D721Med (cell line): Measurements from ENCODE around the gene FLRT2.

Experiments
- DNase-seq: peaks from one replicate; pipeline ENCODE4 v3.0.0; 2011; ENCODE audit warnings: low spot score; ENCODE audit not compliant: insufficient read length
- FAIRE-seq: peaks from 2 replicates; lab custom pipeline; 2011; peaks lifted over from hg19 to GRCh38; lab: Jason Lieb, UNC
- TF ChIP-seq, protein P1 (sequence below): IDR thresholded peaks from 2 replicates; pipeline ENCODE4 v1.5.1; 2012; ENCODE audit warnings: mild to moderate bottlenecking, control low read depth; ENCODE audit not compliant: insufficient read depth; ENCODE audit errors: missing control alignments

FLRT2 gene

DNA sequence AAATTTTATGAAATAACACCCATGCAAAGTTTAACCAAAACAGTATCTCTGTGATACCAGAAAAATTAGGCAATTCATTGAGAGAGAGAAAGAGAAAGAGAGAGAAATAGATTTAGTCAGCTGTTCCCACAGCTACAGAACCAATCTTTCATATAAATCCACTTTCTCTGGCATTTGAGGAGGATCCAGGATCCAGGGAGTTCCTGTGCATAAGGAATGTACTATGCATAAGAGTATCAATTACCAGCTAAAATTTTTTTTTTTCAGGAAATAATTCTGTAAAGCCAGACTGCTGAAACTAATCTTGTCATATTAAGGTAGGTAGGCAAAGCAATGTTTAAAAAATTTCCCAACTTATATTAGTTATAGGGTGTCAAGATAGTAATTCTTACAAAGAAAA lies 133.7 kb downstream of the FLRT2 start:
- TF ChIP-seq, protein P1, sequence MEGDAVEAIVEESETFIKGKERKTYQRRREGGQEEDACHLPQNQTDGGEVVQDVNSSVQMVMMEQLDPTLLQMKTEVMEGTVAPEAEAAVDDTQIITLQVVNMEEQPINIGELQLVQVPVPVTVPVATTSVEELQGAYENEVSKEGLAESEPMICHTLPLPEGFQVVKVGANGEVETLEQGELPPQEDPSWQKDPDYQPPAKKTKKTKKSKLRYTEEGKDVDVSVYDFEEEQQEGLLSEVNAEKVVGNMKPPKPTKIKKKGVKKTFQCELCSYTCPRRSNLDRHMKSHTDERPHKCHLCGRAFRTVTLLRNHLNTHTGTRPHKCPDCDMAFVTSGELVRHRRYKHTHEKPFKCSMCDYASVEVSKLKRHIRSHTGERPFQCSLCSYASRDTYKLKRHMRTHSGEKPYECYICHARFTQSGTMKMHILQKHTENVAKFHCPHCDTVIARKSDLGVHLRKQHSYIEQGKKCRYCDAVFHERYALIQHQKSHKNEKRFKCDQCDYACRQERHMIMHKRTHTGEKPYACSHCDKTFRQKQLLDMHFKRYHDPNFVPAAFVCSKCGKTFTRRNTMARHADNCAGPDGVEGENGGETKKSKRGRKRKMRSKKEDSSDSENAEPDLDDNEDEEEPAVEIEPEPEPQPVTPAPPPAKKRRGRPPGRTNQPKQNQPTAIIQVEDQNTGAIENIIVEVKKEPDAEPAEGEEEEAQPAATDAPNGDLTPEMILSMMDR: no peak
- DNase-seq (no peak), FAIRE-seq (no peak)

DNA sequence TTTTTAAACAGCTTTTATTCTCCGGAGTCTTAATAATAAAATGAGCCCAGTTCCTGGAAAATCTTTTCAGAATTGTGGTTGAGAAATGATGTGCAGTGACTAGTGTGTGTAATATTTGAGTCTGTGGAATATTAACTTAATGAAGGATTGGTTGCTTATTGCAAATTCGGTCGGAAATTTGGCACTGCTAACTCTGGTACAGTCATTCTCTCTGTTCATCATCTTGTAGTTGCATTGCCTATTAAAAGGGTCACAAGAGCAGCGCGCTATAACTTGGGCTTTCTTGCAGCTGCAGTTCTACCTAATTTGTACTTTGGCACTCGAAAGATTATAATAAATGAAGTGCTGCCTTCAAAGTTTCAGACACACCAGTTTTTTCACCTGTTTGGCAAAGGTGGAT lies 146.0 kb downstream of the FLRT2 start:
- no peak for DNase-seq
- no peak for FAIRE-seq
- TF ChIP-seq, protein P1: no peak

DNA sequence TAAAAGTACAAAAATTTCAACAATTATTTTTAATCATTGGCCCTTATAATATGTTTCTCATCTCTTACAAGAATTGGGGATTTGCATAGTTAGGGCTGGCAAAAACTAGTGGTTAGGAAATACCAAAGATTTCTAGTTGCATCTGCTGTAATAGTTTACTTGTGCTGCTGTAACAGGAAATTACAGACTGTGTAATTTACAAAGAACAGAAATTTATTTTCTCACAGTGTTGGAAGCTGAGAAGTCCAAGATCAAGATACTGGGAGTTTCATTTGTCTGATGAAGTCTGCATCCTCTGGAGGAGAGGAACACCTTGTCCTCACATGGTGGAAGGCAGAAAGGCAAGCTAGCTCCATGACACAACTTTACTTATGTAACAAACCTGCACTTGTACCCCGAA lies 157.0 kb downstream of the FLRT2 start:
- TF ChIP-seq, protein P1: no peak
- FAIRE-seq (no peak), DNase-seq (no peak)

DNA sequence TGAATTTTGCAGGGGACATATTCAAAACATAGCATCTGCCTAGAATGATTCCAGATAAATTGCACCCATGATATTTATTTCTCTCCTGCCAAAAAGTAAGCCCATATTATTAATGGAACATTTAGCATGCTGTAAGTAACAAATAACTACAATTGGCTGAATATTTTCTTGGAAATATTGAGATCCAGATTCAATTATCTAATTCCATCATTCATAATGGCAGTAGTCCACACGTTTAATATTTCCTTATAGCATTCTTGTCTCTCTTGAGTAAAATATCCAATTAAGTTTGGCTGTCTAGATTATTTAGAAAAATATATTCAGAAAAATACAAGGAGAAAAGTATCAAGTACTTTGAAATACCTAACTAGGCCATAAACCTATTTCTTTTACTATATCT lies 157.5 kb downstream of the FLRT2 start:
- DNase-seq (no peak), FAIRE-seq (no peak)
- TF ChIP-seq, protein P1: no peak

DNA sequence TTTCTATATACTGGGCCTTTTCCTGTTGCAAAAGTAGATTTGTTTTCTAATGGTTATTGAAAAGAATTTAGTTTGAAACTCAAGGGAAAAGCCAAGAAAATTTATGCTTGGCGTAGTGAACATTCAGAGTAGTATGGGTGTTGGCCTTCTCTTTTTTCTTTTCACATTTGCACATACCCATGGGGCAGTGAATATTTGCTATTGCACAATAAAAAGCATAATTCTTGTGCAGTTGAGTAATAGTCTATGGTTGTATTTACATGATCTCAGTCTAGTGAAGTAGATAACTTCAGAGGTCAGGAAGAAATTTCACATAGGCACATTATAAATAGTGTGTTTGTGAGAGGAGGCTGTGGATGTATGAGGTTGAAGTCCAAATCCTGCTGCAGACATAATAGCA lies 158.1 kb downstream of the FLRT2 start:
- TF ChIP-seq, protein P1: no peak
- DNase-seq: no peak
- FAIRE-seq: no peak

DNA sequence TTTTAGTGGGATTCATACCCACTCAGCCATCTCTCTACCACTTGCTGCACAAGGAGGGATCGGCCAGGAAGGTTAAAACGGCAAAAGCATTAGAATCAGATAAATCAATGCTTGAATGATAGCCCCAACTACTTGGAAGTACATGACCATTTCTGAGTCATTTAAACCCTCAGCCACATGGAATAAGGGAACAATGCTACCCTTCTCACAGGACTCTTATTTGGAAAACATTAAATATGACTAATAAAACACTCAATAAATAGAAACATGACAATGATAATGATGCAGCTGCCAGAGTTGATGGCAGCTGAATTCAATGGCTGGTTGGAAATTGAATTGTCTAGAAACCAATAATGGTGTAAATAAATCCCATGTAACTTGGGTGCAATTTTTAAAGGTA lies 165.4 kb downstream of the FLRT2 start:
- FAIRE-seq (no peak), DNase-seq (no peak)
- TF ChIP-seq, protein P1: no peak

DNA sequence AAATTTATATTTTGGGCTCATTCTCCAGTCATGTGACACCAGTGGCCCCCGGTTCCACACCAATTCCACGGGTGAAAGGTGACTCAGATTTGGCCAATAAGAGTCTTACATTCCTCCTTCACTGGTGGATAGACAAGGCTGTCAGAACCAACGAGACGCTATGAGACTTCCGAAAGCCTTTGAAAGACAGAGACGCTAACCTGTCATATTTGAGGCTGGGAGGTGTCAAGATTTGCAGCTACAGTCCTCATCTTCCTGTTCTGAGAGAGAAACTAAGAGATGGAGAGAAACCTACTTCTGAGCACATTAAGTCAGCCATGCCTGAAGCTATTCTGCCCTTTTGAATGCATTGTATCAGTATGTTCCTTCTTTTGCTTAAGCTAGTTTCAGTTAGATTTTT lies 171.2 kb downstream of the FLRT2 start:
- TF ChIP-seq, protein P1: no peak
- no peak for DNase-seq
- no peak for FAIRE-seq
